ENCODE data around the gene PTPRD. TPM values are rescaled to one million over a fixed set of nuclear protein-coding genes. Genes with fewer than 3 reads are reported as not detected.

PTPRD gene
- total and polyA plus RNA-seq, 9 of the 15 experiments (the other 6 are each of a cell fraction or from before 2014, with no cell fraction given), result 0.11 TPM; not detected in 8

- ATAC-seq (no peak), FAIRE-seq (no peak), DNase-seq (ENCODE audit: extremely low read depth in 1 of 4, low spot score in 3 of 4) (no peak)
- POLR2A ChIA-PET, result no interaction called here
- H3K9ac ChIP-seq (ENCODE audit: insufficient read depth in 1 of 2, low read depth in 2 of 2, low read length in 2 of 2), result no peak overlapping the region
- H3K4me3 ChIP-seq, result no peak overlapping the region
- WGBS (ENCODE audit: insufficient coverage, low coverage, missing lambda C conversion rate), result 0% methylated on average over 1 of the region's 1 CpG
- H3K4me2 ChIP-seq (ENCODE audit: insufficient read depth, low read length), result no peak overlapping the region
- no TSS peak for BruUV-seq (replicated peaks)
- CTCF ChIA-PET (ENCODE audit: low intra/inter-chr PET ratio), result no interaction called here
- no peaks in the 10 kb centered on the region for H3K9me1 ChIP-seq (ENCODE audit: control insufficient read depth, insufficient read depth, low read length)
- H3K36me3 ChIP-seq (ENCODE audit: control insufficient read depth, insufficient read depth, low read length), result no peaks in the 10 kb centered on the region
- no peaks in the 10 kb centered on the region for H3K27me3 ChIP-seq (ENCODE audit: control insufficient read depth in 2 of 2, insufficient read depth in 2 of 2, low read length in 2 of 2)
- no peaks in the 10 kb centered on the region; the same call in 1 of the 2 replicates for H3K9me3 ChIP-seq (replicated peaks; ENCODE audit: control insufficient read depth, insufficient read depth, low read depth, low read length)
- no peaks in the 10 kb centered on the region for H3K79me2 ChIP-seq (ENCODE audit: control insufficient read depth, insufficient read depth, low read length)
- no peak overlapping the region for H2AFZ ChIP-seq (ENCODE audit: low read depth, low read length)
- intact Hi-C loops (cut with micrococcal nuclease), result no loop called here
- no peaks in the 10 kb centered on the region for H3K4me1 ChIP-seq (replicated peaks in 1 of 2; ENCODE audit: control insufficient read depth in 2 of 2, insufficient read depth in 2 of 2, low read length in 2 of 2)
- in situ Hi-C loops (cut with MboI), result no loop called here
- H4K20me1 ChIP-seq (replicated peaks; ENCODE audit: control insufficient read depth, insufficient read depth, low read length), result no peaks in the 10 kb centered on the region
- H3K27ac ChIP-seq (ENCODE audit: extremely low read depth, low read depth, low read length), result no peak overlapping the region
- TF ChIP-seq PBX2 (CRISPR knock-in tag; IDR thresholded peaks at IDR 0.05; ENCODE audit: low read depth), result no peak
- no peak for TF ChIP-seq PBX2 (tag; conservative IDR thresholded peaks at IDR 0.05; ENCODE audit: low read depth)
- TF ChIP-seq TRIM25 (IDR thresholded peaks at IDR 0.05; ENCODE audit: borderline replicate concordance), result no peak
- TF ChIP-seq CGGBP1 (CRISPR knock-in tag; IDR thresholded peaks at IDR 0.05), result no peak
- no peak for TF ChIP-seq FOXK2 (conservative IDR thresholded peaks at IDR 0.05 in 1 of 2, IDR thresholded peaks at IDR 0.05 in 1 of 2; ENCODE audit: low read depth in 2 of 2)
- TF ChIP-seq BMI1 (IDR thresholded peaks at IDR 0.05; ENCODE audit: low read length), result no peak
- no peak for TF ChIP-seq TBP (optimal IDR thresholded peaks at IDR 0.05; ENCODE audit: low read depth, low read length)
- no peak for TF ChIP-seq FOXM1 (IDR thresholded peaks at IDR 0.05; ENCODE audit: low read depth)
- no peak for TF ChIP-seq FOXM1 (CRISPR knock-in tag; IDR thresholded peaks at IDR 0.05; ENCODE audit: low read depth)
- TF ChIP-seq POU5F1 (IDR thresholded peaks at IDR 0.05; ENCODE audit: borderline replicate concordance, low read depth, low read length, partially characterized antibody), result no peak
- TF ChIP-seq ZNF592 (IDR thresholded peaks at IDR 0.05), result no peak
- TF ChIP-seq CC2D1A (IDR thresholded peaks at IDR 0.05), result no peak
- no peak for TF ChIP-seq ZBTB9 (CRISPR knock-in tag; IDR thresholded peaks at IDR 0.05)
These were observed 1975.2 kb downstream of the PTPRD start for GRCh38 chr9:8637626-8638025.
